GM12874 (cell line): ENCODE data around the gene BMPR1B.

Experiments
- CTCF ChIP-seq: IDR thresholded peaks from 2 replicates; pipeline ENCODE4 v1.5.1; 2011; ENCODE audit warnings: low read depth, mild to moderate bottlenecking, control low read depth, low read length, moderate library complexity; ENCODE audit not compliant: insufficient read depth

Gene BMPR1B

DNA sequence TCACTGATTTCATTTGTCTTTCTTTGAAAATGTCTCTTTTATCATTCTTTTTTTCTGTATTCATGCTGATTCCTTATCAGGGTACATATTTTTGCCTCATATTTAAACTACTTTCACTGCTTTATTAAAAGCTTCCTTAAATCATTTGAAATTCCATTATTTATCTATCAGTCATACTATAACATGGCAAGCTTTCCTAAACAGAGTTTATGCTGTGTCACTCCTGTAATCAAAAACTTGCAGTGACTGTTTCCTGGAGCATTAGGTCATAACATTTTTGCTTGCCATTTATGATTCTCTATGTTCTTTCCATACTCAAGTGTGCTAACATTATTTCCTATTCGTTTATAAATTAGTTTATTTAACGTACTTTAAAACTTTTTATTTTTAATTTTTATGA is 203.7 kb downstream of the BMPR1B start:
- TF ChIP-seq CTCF: no peak

- no peak for TF ChIP-seq CTCF
Observed at GRCh38 chr4:94962484-94962883, 204.7 kb downstream of the BMPR1B start.

GRCh38 chr4:94965852-94966251 is 208.1 kb downstream of the BMPR1B start:
- TF ChIP-seq CTCF: no peak

GRCh38 chr4:94968493-94968892 is 210.7 kb downstream of the BMPR1B start:
- TF ChIP-seq CTCF: no peak

- no peak for TF ChIP-seq CTCF
Observed at GRCh38 chr4:94970650-94971049, 212.9 kb downstream of the BMPR1B start.

- TF ChIP-seq CTCF: no peak
Observed at GRCh38 chr4:94974773-94975172, 217.0 kb downstream of the BMPR1B start.

DNA sequence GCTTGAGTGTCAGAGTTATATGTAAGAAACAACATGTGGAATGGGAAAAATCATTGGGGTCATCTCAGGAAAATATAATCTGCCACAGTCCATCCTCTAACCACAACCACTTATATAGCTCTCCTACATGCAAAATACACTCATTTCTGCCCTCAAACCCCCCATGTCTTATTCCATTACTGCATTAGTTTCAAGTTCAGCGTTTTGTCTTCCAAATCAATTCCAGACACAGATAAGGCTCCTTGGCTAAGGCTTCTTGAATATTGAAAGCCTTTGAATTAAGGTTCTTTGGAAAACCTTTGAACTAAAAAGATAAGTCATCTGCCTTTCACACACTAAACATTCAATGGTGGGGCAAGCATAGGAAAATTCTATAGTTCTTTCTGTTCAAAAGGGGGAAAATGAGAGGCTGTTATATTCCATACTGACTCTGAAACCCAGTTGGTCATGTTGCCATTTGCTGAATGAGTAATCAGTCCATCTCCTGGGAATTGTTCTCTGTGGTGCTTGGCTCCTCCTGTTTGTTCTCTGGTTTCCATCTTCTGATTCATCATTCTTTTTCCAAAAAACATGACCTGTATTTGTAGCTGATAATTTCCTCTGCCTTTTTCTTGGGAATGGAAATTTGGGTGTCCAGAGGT is 218.7 kb downstream of the BMPR1B start:
- TF ChIP-seq CTCF: no peak
